B cell (primary cell): ENCODE results near the gene SDK1.

Experiments
- CTCF ChIP-seq: fragments of 200-600 bp; IDR thresholded peaks from one replicate; pipeline ENCODE4 v1.8.0; 2022; ENCODE audit warnings: antibody characterized with exemption, mild to moderate bottlenecking
- EZH2 ChIP-seq: IDR thresholded peaks from 2 replicates; pipeline ENCODE4 v1.6.1; 2012; ENCODE audit warnings: borderline replicate concordance, low read depth, mild to moderate bottlenecking, moderate library complexity, low read length; ENCODE audit not compliant: insufficient read depth, poor library complexity, severe bottlenecking

GRCh38 chr7:3791327-3791726, 490.3 kb downstream of the SDK1 start:
- TF ChIP-seq CTCF (no peak), EZH2 (no peak)
